KMS-11 (cell line): ENCODE measurements around the gene LRRFIP1.

Source experiments
- H2AFZ ChIP-seq: fragments of 200-600 bp; sonication (generic); 2 replicates; pipeline ENCODE4 v1.6.1; 2016; ENCODE audit warnings: antibody characterized with exemption, mixed run types, low read depth
- H3K27ac ChIP-seq: fragments of 200-600 bp; sonication (generic); 2 replicates; pipeline ENCODE4 v1.6.1; 2016; ENCODE audit warnings: mild to moderate bottlenecking, mixed run types
- H3K27me3 ChIP-seq: fragments of 200-600 bp; sonication (generic); 2 replicates; pipeline ENCODE4 v1.6.1; 2017; ENCODE audit warnings: mild to moderate bottlenecking, low read depth, mixed run types, moderate library complexity; ENCODE audit not compliant: insufficient read depth
- H3K36me3 ChIP-seq: fragments of 200-600 bp; sonication (generic); 2 replicates; pipeline ENCODE4 v1.6.1; 2017; ENCODE audit warnings: mild to moderate bottlenecking, mixed run types; ENCODE audit not compliant: insufficient read depth
- H3K4me1 ChIP-seq: fragments of 200-600 bp; sonication (generic); 2 replicates; pipeline ENCODE4 v1.6.1; 2016; ENCODE audit warnings: mild to moderate bottlenecking, low read depth, mixed run types; ENCODE audit not compliant: poor library complexity, severe bottlenecking
- H3K4me2 ChIP-seq: fragments of 200-600 bp; sonication (generic); 2 replicates; pipeline ENCODE4 v1.7.0; 2016; ENCODE audit warnings: mild to moderate bottlenecking, mixed run types
- H3K4me3 ChIP-seq: fragments of 200-600 bp; sonication (generic); IDR thresholded peaks from 2 replicates; pipeline ENCODE4 v1.6.1; 2017; ENCODE audit warnings: low read depth, low read length, mixed read lengths; ENCODE audit not compliant: insufficient read depth
- H3K79me2 ChIP-seq: fragments of 200-600 bp; sonication (generic); 2 replicates; pipeline ENCODE4 v1.6.1; 2016; ENCODE audit warnings: low read depth, mixed run types; ENCODE audit not compliant: insufficient read depth
- H3K9ac ChIP-seq: fragments of 200-600 bp; sonication (generic); 2 replicates; pipeline ENCODE4 v1.6.1; 2016; ENCODE audit warnings: mild to moderate bottlenecking, mixed run types
- H4K20me1 ChIP-seq: fragments of 200-600 bp; sonication (generic); 2 replicates; pipeline ENCODE4 v1.6.1; 2016; ENCODE audit warnings: mild to moderate bottlenecking, mixed run types; ENCODE audit not compliant: insufficient read depth
- TF ChIP-seq, protein P1 (sequence below): fragments of 200-600 bp; sonication (generic); conservative IDR thresholded peaks from 2 replicates; pipeline ENCODE4 v1.6.1; 2017; ENCODE audit warnings: low read depth, mild to moderate bottlenecking, antibody characterized with exemption, low read length, moderate library complexity, mixed read lengths

LRRFIP1 gene, protein sequence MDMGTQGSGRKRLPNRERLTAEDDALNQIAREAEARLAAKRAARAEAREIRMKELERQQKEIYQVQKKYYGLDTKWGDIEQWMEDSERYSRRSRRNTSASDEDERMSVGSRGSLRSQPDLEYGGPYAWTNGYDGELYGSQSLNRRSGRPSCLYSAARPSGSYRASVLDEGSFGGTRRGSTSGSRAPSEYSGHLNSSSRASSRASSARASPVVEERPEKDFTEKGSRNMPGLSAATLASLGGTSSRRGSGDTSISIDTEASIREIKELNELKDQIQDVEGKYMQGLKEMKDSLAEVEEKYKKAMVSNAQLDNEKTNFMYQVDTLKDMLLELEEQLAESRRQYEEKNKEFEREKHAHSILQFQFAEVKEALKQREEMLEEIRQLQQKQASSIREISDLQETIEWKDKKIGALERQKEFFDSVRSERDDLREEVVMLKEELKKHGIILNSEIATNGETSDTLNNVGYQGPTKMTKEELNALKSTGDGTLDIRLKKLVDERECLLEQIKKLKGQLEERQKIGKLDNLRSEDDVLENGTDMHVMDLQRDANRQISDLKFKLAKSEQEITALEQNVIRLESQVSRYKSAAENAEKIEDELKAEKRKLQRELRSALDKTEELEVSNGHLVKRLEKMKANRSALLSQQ

DNA sequence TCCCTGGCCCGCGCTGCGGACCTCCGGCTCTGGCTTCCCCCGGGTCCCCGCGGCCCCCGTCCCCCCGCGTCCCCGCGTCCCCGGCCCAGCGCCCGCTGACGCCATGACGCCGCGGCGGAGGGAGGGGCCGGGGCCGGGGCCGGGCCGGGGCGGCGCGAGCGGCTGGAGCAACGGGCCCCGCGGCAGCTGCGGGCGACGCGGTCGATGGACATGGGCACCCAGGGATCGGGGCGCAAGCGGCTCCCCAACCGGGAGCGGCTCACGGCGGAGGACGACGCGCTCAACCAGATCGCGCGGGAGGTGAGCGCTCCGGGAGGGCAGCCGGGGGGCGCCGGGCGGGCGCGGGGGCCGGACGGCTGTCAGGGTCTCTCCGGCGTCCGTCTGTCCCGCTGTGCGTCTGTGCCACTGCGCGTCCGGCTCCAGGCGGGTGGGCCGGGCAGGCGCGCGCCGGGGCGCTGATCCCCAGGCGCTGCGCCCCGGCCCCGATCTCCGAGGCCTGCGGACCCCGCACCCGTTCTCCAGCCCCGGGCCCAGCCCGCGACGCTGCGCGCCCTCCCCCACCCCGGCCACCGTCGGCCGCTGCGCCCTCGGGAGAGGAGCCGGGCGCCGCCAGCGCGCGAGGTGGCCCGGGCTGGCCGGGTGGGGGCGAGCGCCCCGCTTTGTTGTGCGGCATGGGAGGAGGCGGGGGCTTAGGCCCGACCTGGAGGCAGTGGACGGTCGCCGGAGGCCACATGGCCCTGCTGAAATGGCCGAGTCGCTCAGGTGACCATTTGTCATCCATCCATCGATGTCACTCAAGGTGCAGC lies at the start of gene LRRFIP1:
Gene LRRFIP1, plus strand, starts transcription at position 147 of the 806 bp plus-strand sequence. Its CDS starts 58 bp downstream, at position 205.
- TF ChIP-seq, protein P1, sequence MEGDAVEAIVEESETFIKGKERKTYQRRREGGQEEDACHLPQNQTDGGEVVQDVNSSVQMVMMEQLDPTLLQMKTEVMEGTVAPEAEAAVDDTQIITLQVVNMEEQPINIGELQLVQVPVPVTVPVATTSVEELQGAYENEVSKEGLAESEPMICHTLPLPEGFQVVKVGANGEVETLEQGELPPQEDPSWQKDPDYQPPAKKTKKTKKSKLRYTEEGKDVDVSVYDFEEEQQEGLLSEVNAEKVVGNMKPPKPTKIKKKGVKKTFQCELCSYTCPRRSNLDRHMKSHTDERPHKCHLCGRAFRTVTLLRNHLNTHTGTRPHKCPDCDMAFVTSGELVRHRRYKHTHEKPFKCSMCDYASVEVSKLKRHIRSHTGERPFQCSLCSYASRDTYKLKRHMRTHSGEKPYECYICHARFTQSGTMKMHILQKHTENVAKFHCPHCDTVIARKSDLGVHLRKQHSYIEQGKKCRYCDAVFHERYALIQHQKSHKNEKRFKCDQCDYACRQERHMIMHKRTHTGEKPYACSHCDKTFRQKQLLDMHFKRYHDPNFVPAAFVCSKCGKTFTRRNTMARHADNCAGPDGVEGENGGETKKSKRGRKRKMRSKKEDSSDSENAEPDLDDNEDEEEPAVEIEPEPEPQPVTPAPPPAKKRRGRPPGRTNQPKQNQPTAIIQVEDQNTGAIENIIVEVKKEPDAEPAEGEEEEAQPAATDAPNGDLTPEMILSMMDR: no peak

DNA sequence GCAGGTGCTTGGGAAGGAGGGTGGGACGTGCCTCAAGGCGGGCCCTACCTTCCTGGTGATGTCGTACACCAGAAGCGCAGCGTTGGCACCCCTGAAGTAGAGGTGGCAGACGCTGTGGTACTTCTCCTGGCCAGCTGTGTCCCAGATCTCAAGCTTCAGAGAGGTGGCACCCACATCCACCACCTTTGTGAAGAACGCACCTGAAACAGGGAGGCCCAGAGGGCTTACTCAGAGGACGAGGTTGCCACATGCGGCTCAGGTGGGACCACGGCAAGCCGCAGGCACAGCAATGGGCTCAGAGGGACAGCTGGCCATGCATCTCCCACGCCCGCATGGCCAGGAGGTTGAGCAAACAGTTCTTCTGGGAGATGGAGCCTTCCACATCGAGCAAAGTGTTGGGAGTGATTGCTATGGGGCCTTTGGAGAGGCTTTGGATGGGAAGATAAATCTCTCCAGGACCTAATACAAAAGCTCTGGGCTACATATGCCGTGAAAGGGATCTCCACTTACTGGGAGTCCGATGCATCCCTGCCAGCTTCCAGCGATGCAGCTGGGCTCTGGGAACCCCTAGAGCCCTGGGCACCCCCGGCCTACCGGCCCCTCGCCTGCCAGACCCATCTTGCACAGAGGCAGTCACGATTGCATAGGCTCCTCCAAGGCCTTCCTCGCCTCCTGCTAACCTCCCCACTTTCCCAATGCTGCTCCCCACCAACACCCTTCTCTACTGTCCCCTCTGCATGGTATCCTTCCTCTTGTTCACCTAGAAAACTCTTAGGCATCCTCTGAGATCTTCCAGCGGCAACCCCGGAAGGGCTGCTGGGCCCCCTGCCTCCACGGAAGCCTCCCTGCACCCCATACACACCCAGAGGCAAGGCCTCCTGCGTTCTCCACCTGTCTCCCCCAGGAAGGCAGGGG lies 49.2 kb upstream of the LRRFIP1 start:
- TF ChIP-seq, protein P1: no peak
- Histone ChIP-seq H3K4me1 (no peaks in the 10 kb centered on the region), H3K4me3 (no peak overlapping the region), H3K27ac (no peak overlapping the region), H3K9ac (no peak overlapping the region), H3K36me3 (no peaks in the 10 kb centered on the region), H4K20me1 (no peaks in the 10 kb centered on the region), H3K27me3 (no peaks in the 10 kb centered on the region), H3K79me2 (no peaks in the 10 kb centered on the region), H3K4me2 (no peak overlapping the region), H2AFZ (no peak overlapping the region)

More for the DNA sequence above, at the start of gene LRRFIP1:
- H3K4me2 ChIP-seq: no peak within 1 kb of the TSS
- H3K9ac ChIP-seq: no peak within 1 kb of the TSS
- H3K27me3 ChIP-seq: no peaks in the 10 kb centered on the region
- no peaks in the 10 kb centered on the region for H3K79me2 ChIP-seq
- no peaks in the 10 kb centered on the region for H4K20me1 ChIP-seq
- H3K27ac ChIP-seq: no peak within 1 kb of the TSS
- no peaks in the 10 kb centered on the region for H3K4me1 ChIP-seq
- H3K36me3 ChIP-seq: no peaks in the 10 kb centered on the region
- no peak within 1 kb of the TSS for H2AFZ ChIP-seq
- H3K4me3 ChIP-seq: no peak within 1 kb of the TSS

DNA sequence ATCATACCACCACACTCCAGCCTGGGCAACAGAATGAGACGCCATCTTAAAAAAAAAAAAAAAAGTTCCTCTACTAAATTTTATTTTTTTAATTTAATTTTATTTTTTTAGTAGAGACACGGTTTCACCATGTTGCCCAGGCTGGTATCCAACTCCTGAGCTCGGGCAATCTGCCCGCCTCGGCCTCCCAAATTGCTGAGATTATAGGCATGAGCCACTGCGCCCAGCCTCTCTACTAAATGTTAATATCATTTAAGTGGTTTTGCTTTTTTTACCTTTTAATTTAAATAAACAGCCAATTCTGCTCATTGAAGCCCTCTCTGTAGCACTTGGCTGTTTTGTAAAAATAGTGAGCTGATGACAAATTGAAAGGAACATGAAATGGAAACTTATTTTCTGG lies 46.1 kb upstream of the LRRFIP1 start:
- Histone ChIP-seq H4K20me1 (no peaks in the 10 kb centered on the region), H3K4me2 (no peak overlapping the region), H3K4me3 (no peak overlapping the region), H3K36me3 (no peaks in the 10 kb centered on the region), H3K27me3 (no peaks in the 10 kb centered on the region), H3K27ac (no peak overlapping the region), H2AFZ (no peak overlapping the region), H3K4me1 (no peaks in the 10 kb centered on the region), H3K79me2 (no peaks in the 10 kb centered on the region), H3K9ac (no peak overlapping the region)
- TF ChIP-seq, protein P1: no peak
